ENCODE measurements around the gene IRAK2.

The IRAK2 gene

GRCh38 chr3:10228248-10228950 is 63.7 kb downstream of the IRAK2 start:
- DNase-seq: no peak

GRCh38 chr3:10229576-10229975 is 64.9 kb downstream of the IRAK2 start:
- DNase-seq: no peak

- DNase-seq: no peak
Measured at GRCh38 chr3:10232137-10232536, 67.4 kb downstream of the IRAK2 start.

GRCh38 chr3:10233988-10234387 is 69.3 kb downstream of the IRAK2 start:
- no peak for DNase-seq

GRCh38 chr3:10234526-10235230 is 70.0 kb downstream of the IRAK2 start:
- no peak for DNase-seq

GRCh38 chr3:10235551-10235950 is 70.8 kb downstream of the IRAK2 start:
- DNase-seq: no peak

- DNase-seq: no peak
Measured at GRCh38 chr3:10238345-10239183, 73.8 kb downstream of the IRAK2 start.

GRCh38 chr3:10240799-10241198 is 76.1 kb downstream of the IRAK2 start:
- DNase-seq: no peak

- DNase-seq: peak; percentile 72
Measured at GRCh38 chr3:10242182-10243065, 77.7 kb downstream of the IRAK2 start.

GRCh38 chr3:10244009-10244408 is 79.3 kb downstream of the IRAK2 start:
- no peak for DNase-seq

- no peak for DNase-seq
Measured at GRCh38 chr3:10245081-10245712, 80.5 kb downstream of the IRAK2 start.

- no peak for DNase-seq
Measured at GRCh38 chr3:10247679-10248183, 83.0 kb downstream of the IRAK2 start.

- DNase-seq: peak; percentile 86
Measured at GRCh38 chr3:10248184-10248983, 83.7 kb downstream of the IRAK2 start, which contains the start of gene TATDN2. TSS of gene TATDN2 (plus strand) at chr3:10248459. CDS start at chr3:10249201, 742 bp downstream.

GRCh38 chr3:10248984-10249748 is 84.4 kb downstream of the IRAK2 start:
- peak; percentile 41 for DNase-seq

- no peak for DNase-seq
Measured at GRCh38 chr3:10249833-10250232, 85.1 kb downstream of the IRAK2 start.

- no peak for DNase-seq
Measured at GRCh38 chr3:10251006-10251405, 86.3 kb downstream of the IRAK2 start.

- DNase-seq: no peak
Measured at GRCh38 chr3:10253731-10254130, 89.0 kb downstream of the IRAK2 start.

GRCh38 chr3:10255835-10256234 is 91.1 kb downstream of the IRAK2 start:
- DNase-seq: no peak

- no peak for DNase-seq
Measured at GRCh38 chr3:10259036-10259435, 94.3 kb downstream of the IRAK2 start.

- no peak for DNase-seq
Measured at GRCh38 chr3:10259798-10260197, 95.1 kb downstream of the IRAK2 start.
